Measurements from ENCODE around the gene RAP1B. TPM values are rescaled to one million over a fixed set of nuclear protein-coding genes. Genes with fewer than 3 reads are reported as not detected.

Gene RAP1B
- polyA plus RNA-seq, 1 donor (not counting 4 experiments of a cell fraction or from before 2014, with no cell fraction given), result 274 TPM

DNA sequence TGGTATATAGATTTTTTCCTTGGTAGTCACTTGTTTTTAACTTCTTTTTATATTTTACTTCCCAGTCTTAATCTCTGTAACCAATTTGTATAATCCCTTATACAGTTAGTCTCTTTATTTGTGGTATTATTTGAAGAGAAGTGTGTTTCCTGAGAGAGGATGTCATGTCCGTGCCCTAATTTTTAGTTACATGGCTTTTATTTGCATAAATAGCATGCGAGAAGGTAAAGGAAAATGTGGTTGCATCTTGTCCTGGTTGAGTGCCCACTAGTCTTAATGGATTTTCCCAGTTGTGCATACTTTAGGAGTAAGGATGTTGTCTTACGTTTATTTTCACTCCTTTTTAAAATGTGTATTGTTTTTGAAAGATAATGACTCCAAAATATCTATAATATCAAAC, 27.5 kb downstream of the RAP1B start:
- DNase-seq (ENCODE audit: low read depth, low spot score) (no peak), FAIRE-seq (no peak)
- Histone ChIP-seq H3K9me1 (ENCODE audit: control insufficient read depth, extremely low read depth, insufficient read depth, low read length) (peaks cover 5% of the 10 kb centered on the region), H3K9ac (ENCODE audit: control insufficient read depth, extremely low read depth, insufficient read depth, low read length) (no peak overlapping the region), H3K4me1 (ENCODE audit: control insufficient read depth, extremely low read depth, insufficient read depth, low read length) (peaks cover 7% of the 10 kb centered on the region), H3K4me2 (ENCODE audit: control insufficient read depth, extremely low read depth, insufficient read depth, low read depth, low read length) (no peak overlapping the region), H2AFZ (ENCODE audit: control insufficient read depth, low read length) (no peak overlapping the region), H3K79me2 (ENCODE audit: control insufficient read depth, insufficient read depth, low read length) (peaks cover 98% of the 10 kb centered on the region), H3K27ac (ENCODE audit: control insufficient read depth, insufficient read depth, low read length) (no peak overlapping the region), H3K36me3 (ENCODE audit: control insufficient read depth in 2 of 2, extremely low read depth in 1 of 2, insufficient read depth in 2 of 2, low read length in 2 of 2) (peaks cover 2 to 12% of the 10 kb centered on the region in 2 experiments), H3K27me3 (ENCODE audit: control insufficient read depth, extremely low read depth, insufficient read depth, low read length) (no peaks in the 10 kb centered on the region), H3K4me3 (ENCODE audit: control insufficient read depth in 2 of 3, extremely low read depth in 1 of 3, insufficient read depth in 2 of 3, low read depth in 1 of 3, low read length in 3 of 3) (no peak overlapping the region), H3K9me3 (ENCODE audit: control insufficient read depth, low read depth, low read length) (no peaks in the 10 kb centered on the region), H4K20me1 (ENCODE audit: control insufficient read depth, extremely low read depth, insufficient read depth, low read length) (peaks cover 14% of the 10 kb centered on the region)
- dilution Hi-C loops (cut with MboI; ENCODE audit: extremely low pct_ligation_motif_present, low sequenced_read_pairs), result no loop called here
- no peak for TF ChIP-seq EZH2 (IDR thresholded peaks at IDR 0.05; ENCODE audit: low read length)

DNA sequence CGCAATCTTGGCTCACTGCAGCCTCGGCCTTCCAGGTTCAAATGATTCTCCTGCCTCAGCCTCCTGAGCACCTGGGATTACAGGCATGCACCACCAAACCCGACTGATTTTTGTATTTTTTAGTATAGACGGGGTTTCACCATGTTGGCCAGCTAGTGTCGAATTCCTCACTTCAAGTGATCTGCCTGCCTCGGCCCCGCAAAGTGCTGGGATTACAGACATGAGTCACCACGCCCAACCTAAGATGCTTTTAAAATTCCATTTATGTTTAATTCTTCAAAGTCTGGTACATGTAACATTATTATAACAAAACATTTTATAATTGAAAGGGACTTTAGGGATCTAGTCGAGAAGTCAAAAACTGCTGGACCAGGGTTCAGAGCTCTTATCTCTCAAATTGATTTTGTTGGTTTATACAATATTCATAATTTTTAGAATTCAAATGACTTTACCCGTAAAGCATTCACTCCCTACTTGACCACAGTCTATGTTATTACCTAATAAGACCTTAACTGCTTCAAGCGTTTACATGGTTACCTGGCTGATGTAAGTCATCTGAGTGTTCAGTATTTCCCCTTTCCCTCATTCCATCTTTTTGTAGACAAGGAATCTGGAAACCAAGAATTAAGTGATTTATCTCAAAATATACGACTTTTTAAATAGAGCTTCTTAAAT, 28.2 kb downstream of the RAP1B start:
- no peaks in the 10 kb centered on the region for H3K9me3 ChIP-seq (ENCODE audit: control insufficient read depth, low read depth, low read length)
- H3K27ac ChIP-seq (ENCODE audit: control insufficient read depth, insufficient read depth, low read length), result no peak overlapping the region
- H3K9ac ChIP-seq (ENCODE audit: control insufficient read depth, extremely low read depth, insufficient read depth, low read length), result no peak overlapping the region
- FAIRE-seq (no peak), DNase-seq (ENCODE audit: low read depth, low spot score) (no peak)
- peaks cover 98% of the 10 kb centered on the region for H3K79me2 ChIP-seq (ENCODE audit: control insufficient read depth, insufficient read depth, low read length)
- peaks cover 5% of the 10 kb centered on the region for H3K9me1 ChIP-seq (ENCODE audit: control insufficient read depth, extremely low read depth, insufficient read depth, low read length)
- no peaks in the 10 kb centered on the region for H3K27me3 ChIP-seq (ENCODE audit: control insufficient read depth, extremely low read depth, insufficient read depth, low read length)
- H4K20me1 ChIP-seq (ENCODE audit: control insufficient read depth, extremely low read depth, insufficient read depth, low read length), result peaks cover 14% of the 10 kb centered on the region
- dilution Hi-C loops (cut with MboI; ENCODE audit: extremely low pct_ligation_motif_present, low sequenced_read_pairs), result no loop called here
- no peak overlapping the region for H3K4me3 ChIP-seq (ENCODE audit: control insufficient read depth in 2 of 3, extremely low read depth in 1 of 3, insufficient read depth in 2 of 3, low read depth in 1 of 3, low read length in 3 of 3)
- H2AFZ ChIP-seq (ENCODE audit: control insufficient read depth, low read length), result no peak overlapping the region
- peaks cover 2 to 12% of the 10 kb centered on the region in 2 experiments for H3K36me3 ChIP-seq (ENCODE audit: control insufficient read depth in 2 of 2, extremely low read depth in 1 of 2, insufficient read depth in 2 of 2, low read length in 2 of 2)
- no peak for TF ChIP-seq EZH2 (IDR thresholded peaks at IDR 0.05; ENCODE audit: low read length)
- TF ChIP-seq, protein P1, sequence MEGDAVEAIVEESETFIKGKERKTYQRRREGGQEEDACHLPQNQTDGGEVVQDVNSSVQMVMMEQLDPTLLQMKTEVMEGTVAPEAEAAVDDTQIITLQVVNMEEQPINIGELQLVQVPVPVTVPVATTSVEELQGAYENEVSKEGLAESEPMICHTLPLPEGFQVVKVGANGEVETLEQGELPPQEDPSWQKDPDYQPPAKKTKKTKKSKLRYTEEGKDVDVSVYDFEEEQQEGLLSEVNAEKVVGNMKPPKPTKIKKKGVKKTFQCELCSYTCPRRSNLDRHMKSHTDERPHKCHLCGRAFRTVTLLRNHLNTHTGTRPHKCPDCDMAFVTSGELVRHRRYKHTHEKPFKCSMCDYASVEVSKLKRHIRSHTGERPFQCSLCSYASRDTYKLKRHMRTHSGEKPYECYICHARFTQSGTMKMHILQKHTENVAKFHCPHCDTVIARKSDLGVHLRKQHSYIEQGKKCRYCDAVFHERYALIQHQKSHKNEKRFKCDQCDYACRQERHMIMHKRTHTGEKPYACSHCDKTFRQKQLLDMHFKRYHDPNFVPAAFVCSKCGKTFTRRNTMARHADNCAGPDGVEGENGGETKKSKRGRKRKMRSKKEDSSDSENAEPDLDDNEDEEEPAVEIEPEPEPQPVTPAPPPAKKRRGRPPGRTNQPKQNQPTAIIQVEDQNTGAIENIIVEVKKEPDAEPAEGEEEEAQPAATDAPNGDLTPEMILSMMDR (optimal IDR thresholded peaks at IDR 0.05 in 1 of 3, IDR thresholded peaks at IDR 0.05 in 1 of 3, conservative IDR thresholded peaks at IDR 0.05 in 1 of 3; ENCODE audit: extremely low read depth in 1 of 3, insufficient read depth in 2 of 3, low read length in 3 of 3), result no peak
- H3K4me1 ChIP-seq (ENCODE audit: control insufficient read depth, extremely low read depth, insufficient read depth, low read length), result peaks cover 7% of the 10 kb centered on the region
- no peak overlapping the region for H3K4me2 ChIP-seq (ENCODE audit: control insufficient read depth, extremely low read depth, insufficient read depth, low read depth, low read length)

- H3K36me3 ChIP-seq (ENCODE audit: control insufficient read depth in 2 of 2, extremely low read depth in 1 of 2, insufficient read depth in 2 of 2, low read length in 2 of 2), result peaks cover 2 to 12% of the 10 kb centered on the region in 2 experiments
- DNase-seq (ENCODE audit: low read depth, low spot score), result no peak
- H3K9me3 ChIP-seq (ENCODE audit: control insufficient read depth, low read depth, low read length), result no peaks in the 10 kb centered on the region
- no peak overlapping the region for H3K27ac ChIP-seq (ENCODE audit: control insufficient read depth, insufficient read depth, low read length)
- dilution Hi-C loops (cut with MboI; ENCODE audit: extremely low pct_ligation_motif_present, low sequenced_read_pairs), result no loop called here
- no peak for FAIRE-seq
- peaks cover 14% of the 10 kb centered on the region for H4K20me1 ChIP-seq (ENCODE audit: control insufficient read depth, extremely low read depth, insufficient read depth, low read length)
- no peak overlapping the region for H3K4me3 ChIP-seq (ENCODE audit: control insufficient read depth in 2 of 3, extremely low read depth in 1 of 3, insufficient read depth in 2 of 3, low read depth in 1 of 3, low read length in 3 of 3)
- peaks cover 5% of the 10 kb centered on the region for H3K9me1 ChIP-seq (ENCODE audit: control insufficient read depth, extremely low read depth, insufficient read depth, low read length)
- H3K4me1 ChIP-seq (ENCODE audit: control insufficient read depth, extremely low read depth, insufficient read depth, low read length), result peaks cover 7% of the 10 kb centered on the region
- TF ChIP-seq, protein P1 (optimal IDR thresholded peaks at IDR 0.05 in 1 of 3, IDR thresholded peaks at IDR 0.05 in 1 of 3, conservative IDR thresholded peaks at IDR 0.05 in 1 of 3; ENCODE audit: extremely low read depth in 1 of 3, insufficient read depth in 2 of 3, low read length in 3 of 3), result no peak
- no peak for TF ChIP-seq EZH2 (IDR thresholded peaks at IDR 0.05; ENCODE audit: low read length)
- H3K79me2 ChIP-seq (ENCODE audit: control insufficient read depth, insufficient read depth, low read length), result peaks cover 98% of the 10 kb centered on the region
- no peak overlapping the region for H3K4me2 ChIP-seq (ENCODE audit: control insufficient read depth, extremely low read depth, insufficient read depth, low read depth, low read length)
- H2AFZ ChIP-seq (ENCODE audit: control insufficient read depth, low read length), result no peak overlapping the region
- H3K27me3 ChIP-seq (ENCODE audit: control insufficient read depth, extremely low read depth, insufficient read depth, low read length), result no peaks in the 10 kb centered on the region
- H3K9ac ChIP-seq (ENCODE audit: control insufficient read depth, extremely low read depth, insufficient read depth, low read length), result no peak overlapping the region
These were observed 28.7 kb downstream of the RAP1B start for GRCh38 chr12:68639396-68639767.
